HG03045 (cell line): ENCODE results near the gene PLA2G4F.

Experiments used
- ATAC-seq: cut with Tn5 transposase; IDR thresholded peaks from one replicate; pipeline ENCODE4 v1.9.1; 2021; ENCODE audit warnings: mild to moderate bottlenecking, moderate library complexity; ENCODE audit not compliant: unreplicated experiment

PLA2G4F gene

GRCh38 chr15:42156243-42156922 lies at the start of gene PLA2G4F:
Gene PLA2G4F, minus strand, starts transcription at chr15:42156636. Its CDS starts 87 bp downstream, at chr15:42156549.
- ATAC-seq: no peak

DNA sequence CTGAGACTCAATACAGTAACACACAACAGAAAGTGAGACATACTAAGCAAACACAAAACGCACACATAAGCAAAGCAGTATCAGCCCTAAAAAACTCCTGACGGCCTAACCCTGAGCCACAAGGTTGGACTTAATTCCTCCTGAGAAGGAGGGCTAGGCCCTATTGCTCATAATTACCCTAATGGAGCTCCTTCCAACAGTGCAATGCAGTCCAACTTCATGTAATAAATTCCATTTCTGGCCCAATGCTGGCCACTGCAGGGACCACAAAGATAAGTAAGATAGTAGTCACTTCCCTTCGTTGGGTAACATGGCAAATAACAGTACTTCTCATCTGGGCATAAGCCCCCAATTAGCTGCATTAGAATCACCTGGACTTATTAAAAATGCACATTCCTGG lies 47.5 kb upstream of the PLA2G4F start:
- ATAC-seq: no peak

- ATAC-seq: no peak
Observed at GRCh38 chr15:42202653-42203052, 46.2 kb upstream of the PLA2G4F start.

DNA sequence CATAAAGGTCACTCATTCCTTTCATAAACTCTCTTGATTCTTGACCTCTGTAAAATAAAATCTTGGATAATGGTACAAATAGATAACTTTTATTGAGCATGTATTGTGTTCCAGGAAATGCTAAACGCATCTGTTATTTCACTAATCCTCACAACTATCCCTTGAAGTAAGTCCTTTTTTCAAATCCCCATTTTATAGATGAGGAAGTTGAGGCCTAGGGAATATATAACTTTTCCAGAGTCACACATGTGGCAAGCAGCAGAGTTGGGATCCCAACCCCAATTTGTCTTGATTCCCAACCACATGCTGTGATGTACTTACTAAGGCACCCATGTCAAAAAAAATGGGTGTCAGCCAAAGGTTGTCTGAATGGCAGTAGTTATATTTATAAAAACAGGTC lies 45.4 kb upstream of the PLA2G4F start:
- ATAC-seq: no peak

GRCh38 chr15:42199126-42199525 lies 42.7 kb upstream of the PLA2G4F start:
- ATAC-seq: no peak

- ATAC-seq: no peak
Observed at GRCh38 chr15:42198516-42198915, 42.1 kb upstream of the PLA2G4F start.

- no peak for ATAC-seq
Observed at GRCh38 chr15:42194513-42194912, 38.1 kb upstream of the PLA2G4F start.

DNA sequence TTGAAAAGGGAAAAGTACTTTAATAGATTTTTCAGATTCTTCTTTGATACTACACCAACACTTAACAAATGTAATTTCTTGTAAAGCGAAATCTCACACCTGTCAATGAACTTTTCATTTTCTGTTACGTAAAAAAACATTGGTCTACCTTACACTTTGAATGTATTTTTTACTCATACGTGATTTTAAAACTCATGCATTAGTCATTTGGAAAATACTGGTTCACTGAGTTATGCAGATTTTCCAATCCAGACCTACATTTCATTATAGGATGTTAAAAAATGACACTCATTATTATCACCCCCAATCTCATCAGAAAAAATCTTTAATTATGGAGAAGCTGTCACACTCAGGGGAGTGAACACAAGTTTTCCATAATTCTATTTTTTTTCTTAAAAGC lies 36.9 kb upstream of the PLA2G4F start:
- ATAC-seq: no peak

DNA sequence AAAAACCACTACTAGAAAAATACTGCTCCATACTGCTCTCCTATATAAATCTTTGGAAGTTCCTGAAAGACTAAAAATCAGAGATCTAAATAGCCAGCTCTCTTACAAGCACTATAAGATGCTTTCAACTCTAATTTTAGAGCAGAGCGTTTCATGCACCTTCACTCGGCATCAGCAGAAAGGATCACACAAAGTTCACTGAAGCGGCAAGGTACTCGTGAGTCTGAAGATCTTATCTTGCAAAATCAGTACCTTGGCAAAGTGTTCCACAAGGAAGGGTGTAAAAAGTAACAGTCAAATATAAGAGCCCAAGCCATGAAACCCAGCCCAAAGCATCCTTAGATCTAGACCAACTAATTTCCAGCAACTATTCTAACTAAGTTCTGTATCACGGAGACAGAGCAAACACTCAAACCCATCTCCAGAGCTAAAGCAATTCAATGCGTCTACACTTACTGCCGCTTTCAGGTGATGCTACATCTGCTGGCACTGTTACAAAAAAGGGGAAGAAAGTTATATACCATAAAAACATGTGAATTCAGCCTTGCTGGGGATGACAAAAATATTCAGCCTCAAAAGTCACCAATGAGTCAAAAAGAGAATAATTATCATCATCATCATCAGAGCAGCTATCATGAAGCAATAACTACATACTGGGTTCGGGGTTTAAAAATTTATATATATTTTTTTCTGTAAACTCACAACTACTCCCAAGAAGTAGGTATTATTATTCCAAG lies 35.3 kb upstream of the PLA2G4F start:
- ATAC-seq: no peak

- no peak for ATAC-seq
Observed at GRCh38 chr15:42190370-42190769, 33.9 kb upstream of the PLA2G4F start.

- no peak for ATAC-seq
Observed at GRCh38 chr15:42185801-42186200, 29.4 kb upstream of the PLA2G4F start.

- ATAC-seq: no peak
Observed at GRCh38 chr15:42184736-42185135, 28.3 kb upstream of the PLA2G4F start.

GRCh38 chr15:42184296-42184695 lies 27.9 kb upstream of the PLA2G4F start:
- no peak for ATAC-seq

GRCh38 chr15:42182961-42183360 lies 26.5 kb upstream of the PLA2G4F start:
- ATAC-seq: no peak

DNA sequence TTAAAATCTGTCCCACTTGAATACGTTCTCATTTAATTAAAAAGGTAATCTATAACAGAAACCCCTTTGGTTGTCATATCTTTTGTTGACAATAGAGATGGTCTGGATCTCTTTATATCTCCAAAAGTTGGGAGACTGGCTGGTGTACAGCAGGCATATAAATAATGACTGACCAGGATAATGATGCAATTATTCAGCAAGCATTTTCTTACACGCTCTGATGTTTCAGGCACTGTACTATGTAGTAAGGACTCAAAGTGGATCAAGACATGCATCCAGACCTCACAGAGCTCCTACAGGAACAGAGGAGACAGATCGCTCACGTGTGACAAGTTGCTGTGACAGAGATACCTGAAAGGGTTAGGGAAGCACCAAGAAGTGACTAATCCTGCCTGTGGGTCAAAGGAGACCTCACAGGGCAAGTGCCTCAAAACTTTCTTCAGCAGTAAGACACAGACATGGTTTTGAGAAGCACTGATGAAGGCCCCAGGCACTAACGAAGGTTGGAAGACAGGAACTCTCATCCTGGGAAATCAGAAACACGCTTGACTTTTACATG lies 26.0 kb upstream of the PLA2G4F start:
- no peak for ATAC-seq

- no peak for ATAC-seq
Observed at GRCh38 chr15:42178056-42178455, 21.6 kb upstream of the PLA2G4F start.

GRCh38 chr15:42175671-42176070 lies 19.2 kb upstream of the PLA2G4F start:
- ATAC-seq: no peak

DNA sequence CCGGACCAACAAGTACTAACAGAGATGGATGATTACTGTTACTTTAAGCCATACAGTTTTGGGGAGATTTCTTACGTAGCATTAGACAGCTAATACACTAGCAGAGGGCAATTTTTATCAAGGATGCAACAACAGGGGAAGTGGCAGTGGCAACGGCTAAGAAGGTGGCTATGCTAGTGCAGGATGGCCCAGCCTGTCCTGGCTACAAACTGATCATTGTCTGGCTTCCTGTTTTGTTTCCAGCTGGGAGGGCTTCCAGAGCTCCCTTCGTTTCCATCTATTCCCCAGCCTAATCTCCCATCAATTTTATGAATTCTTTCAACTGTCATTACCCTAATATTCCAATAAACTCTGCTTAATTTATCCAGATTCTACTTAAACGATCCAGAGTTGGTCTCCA lies 16.0 kb upstream of the PLA2G4F start:
- ATAC-seq: no peak

DNA sequence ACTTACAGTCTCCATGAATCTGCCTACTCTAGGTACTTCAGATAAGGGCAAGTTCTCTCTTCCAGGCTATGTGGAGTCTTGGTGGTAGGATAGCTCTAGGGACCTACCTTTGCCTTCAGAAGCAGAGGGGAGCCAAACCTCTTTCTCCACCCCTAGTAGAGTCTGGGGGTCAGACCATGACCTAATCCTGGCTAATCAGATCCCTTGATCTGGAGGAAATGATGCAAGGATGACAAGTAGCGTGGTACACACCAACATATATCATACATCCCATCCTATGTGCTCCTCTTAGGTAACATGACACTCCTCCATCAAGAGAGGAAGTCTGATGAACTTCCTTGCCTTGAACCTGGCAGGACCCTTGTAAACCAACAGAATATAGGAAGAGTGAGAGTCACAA lies 15.4 kb upstream of the PLA2G4F start:
- ATAC-seq: no peak

- ATAC-seq: no peak
Observed at GRCh38 chr15:42171122-42171521, 14.7 kb upstream of the PLA2G4F start.

GRCh38 chr15:42166225-42166940 lies 9.9 kb upstream of the PLA2G4F start:
- ATAC-seq: no peak

DNA sequence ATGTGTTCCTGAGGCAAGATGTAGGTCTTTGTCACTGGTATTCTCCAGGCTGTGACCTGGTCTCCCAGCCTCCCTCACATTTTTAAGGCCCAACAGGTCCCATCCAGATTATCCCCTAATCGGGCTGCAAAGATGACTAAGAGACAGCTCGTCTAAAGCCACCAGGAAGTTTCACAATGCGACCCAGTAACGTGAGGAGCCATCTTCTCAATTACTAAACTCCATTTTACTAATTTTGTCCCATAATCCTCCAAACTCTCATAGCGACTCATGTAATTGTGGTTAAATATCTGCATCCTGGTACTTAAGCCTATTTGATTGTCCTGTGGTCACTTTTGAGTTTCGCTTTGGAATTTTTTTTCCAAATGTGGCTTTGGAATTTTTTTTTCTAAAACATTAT lies 8.7 kb upstream of the PLA2G4F start:
- ATAC-seq: no peak
